Epithelial cell of proximal tubule (primary cell): Measurements from ENCODE around the gene ABTB2. TPM values are rescaled to one million over a fixed set of nuclear protein-coding genes. Genes with fewer than 3 reads are reported as not detected.

ENCODE experiments used
- DNase-seq: peaks from one replicate; pipeline ENCODE4 v3.0.0-alpha.2; 2011; ENCODE audit warnings: low read depth
- H3K4me3 ChIP-seq: 2 replicates; pipeline ENCODE4 v1.5.1; 2011; ENCODE audit warnings: low read depth, mild to moderate bottlenecking, low read length
- CTCF ChIP-seq: conservative IDR thresholded peaks from 2 replicates; pipeline ENCODE4 v1.5.1; 2012; ENCODE audit warnings: low read depth, mild to moderate bottlenecking, low read length
- total RNA-seq: library from RNA; depleted of rRNA; stranded (reverse); fragments of >200 nt; gene quantifications from 2 replicates; pipeline ENCODE4 v1.2.3, GENCODE V29; 2015

The ABTB2 gene
- total RNA-seq, 1 donor from 2014 or later: 17.6 TPM

GRCh38 chr11:34323601-34324000, 34.2 kb downstream of the ABTB2 start:
- no peak overlapping the region for H3K4me3 ChIP-seq
- no peak for DNase-seq
- TF ChIP-seq CTCF: no peak

GRCh38 chr11:34318111-34319037, 39.4 kb downstream of the ABTB2 start:
- TF ChIP-seq CTCF: no peak
- H3K4me3 ChIP-seq: no peak overlapping the region
- DNase-seq: peak; percentile 90

- no peak for DNase-seq
- H3K4me3 ChIP-seq: no peak overlapping the region
- TF ChIP-seq CTCF: no peak
Observed at GRCh38 chr11:34317666-34318065, 40.1 kb downstream of the ABTB2 start.

GRCh38 chr11:34317036-34317360, 40.8 kb downstream of the ABTB2 start:
- no peak for DNase-seq
- no peak overlapping the region for H3K4me3 ChIP-seq
- no peak for TF ChIP-seq CTCF

- no peak overlapping the region for H3K4me3 ChIP-seq
- TF ChIP-seq CTCF: no peak
- no peak for DNase-seq
Observed at GRCh38 chr11:34316347-34317035, 41.3 kb downstream of the ABTB2 start.

- TF ChIP-seq CTCF: no peak
- DNase-seq: no peak
- no peak overlapping the region for H3K4me3 ChIP-seq
Observed at GRCh38 chr11:34315394-34315793, 42.4 kb downstream of the ABTB2 start.
